ENCODE measurements around the gene CRIP1. TPM values are rescaled to one million over a fixed set of nuclear protein-coding genes. Genes with fewer than 3 reads are reported as not detected.

CRIP1 gene
- total and polyA plus RNA-seq, 2 experiments from 2014 or later = 1.8 to 14.7 TPM

- no peaks in the 10 kb centered on the region for H3K9me2 ChIP-seq (replicated peaks; ENCODE audit: insufficient read depth)
- WGBS (ENCODE audit: low lambda C conversion rate, missing lambda C conversion rate) = 87% methylated on average over 19 of the region's 19 CpGs
- DNase-seq (ENCODE audit: low spot score) = no peak
- H3K27ac ChIP-seq = no peak overlapping the region
- H3K4me3 ChIP-seq = no peak overlapping the region
- no peaks in the 10 kb centered on the region for H4K20me1 ChIP-seq (ENCODE audit: insufficient read depth, poor library complexity, severe bottlenecking)
- H3K36me3 ChIP-seq (replicated peaks; ENCODE audit: insufficient read depth, low read depth) = no peaks in the 10 kb centered on the region
- H3K9me3 ChIP-seq (ENCODE audit: low read depth) = no peaks in the 10 kb centered on the region
- H3K27me3 ChIP-seq = no peaks in the 10 kb centered on the region
- TF ChIP-seq EZH2 (IDR thresholded peaks at IDR 0.05; ENCODE audit: borderline replicate concordance) = no peak
- no peak for TF ChIP-seq EZH2phosphoT487 (IDR thresholded peaks at IDR 0.05; ENCODE audit: low read depth, severe bottlenecking, unreplicated experiment)
- no peak for TF ChIP-seq CTCF (IDR thresholded peaks at IDR 0.05; ENCODE audit: poor library complexity)
- H3K4me1 ChIP-seq (ENCODE audit: insufficient read depth) = no peaks in the 10 kb centered on the region
- no peak overlapping the region for H3K4me2 ChIP-seq
- no peak overlapping the region for H2AFZ ChIP-seq
- H3K79me2 ChIP-seq = no peaks in the 10 kb centered on the region
These were observed 45.4 kb downstream of the CRIP1 start for GRCh38 chr14:105531894-105532623.

DNA sequence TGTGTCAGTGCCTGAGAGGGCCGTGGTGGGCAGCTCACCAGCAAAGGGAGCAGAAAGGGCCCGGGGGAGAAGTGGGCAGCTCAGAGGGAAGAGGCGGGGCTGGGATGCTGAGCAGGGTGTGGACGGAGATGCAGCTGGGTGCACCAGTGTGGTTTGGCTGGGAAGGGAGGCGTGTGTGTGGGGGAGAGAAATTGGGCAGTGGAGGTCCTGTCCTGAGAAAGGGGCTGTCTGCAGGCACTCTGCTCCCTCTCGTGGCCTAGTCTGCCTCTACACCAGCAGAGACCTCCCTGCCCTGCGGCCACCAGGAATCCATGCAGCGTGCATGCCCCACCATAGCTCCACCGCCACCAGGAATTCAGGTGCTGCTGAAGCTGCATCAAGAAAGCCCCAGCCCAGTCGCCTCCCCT lies 46.1 kb downstream of the CRIP1 start:
- Histone ChIP-seq H3K9me2 (replicated peaks; ENCODE audit: insufficient read depth) (no peaks in the 10 kb centered on the region), H3K4me2 (no peak overlapping the region), H3K27me3 (no peaks in the 10 kb centered on the region), H2AFZ (no peak overlapping the region), H3K9me3 (ENCODE audit: low read depth) (no peaks in the 10 kb centered on the region), H3K4me1 (ENCODE audit: insufficient read depth) (no peaks in the 10 kb centered on the region), H3K27ac (no peak overlapping the region), H4K20me1 (ENCODE audit: insufficient read depth, poor library complexity, severe bottlenecking) (no peaks in the 10 kb centered on the region), H3K4me3 (no peak overlapping the region), H3K79me2 (no peaks in the 10 kb centered on the region), H3K36me3 (replicated peaks; ENCODE audit: insufficient read depth, low read depth) (no peaks in the 10 kb centered on the region)
- no peak for TF ChIP-seq EZH2phosphoT487 (IDR thresholded peaks at IDR 0.05; ENCODE audit: low read depth, severe bottlenecking, unreplicated experiment)
- TF ChIP-seq CTCF (IDR thresholded peaks at IDR 0.05; ENCODE audit: poor library complexity) = no peak
- no peak for TF ChIP-seq EZH2 (IDR thresholded peaks at IDR 0.05; ENCODE audit: borderline replicate concordance)
- DNase-seq (ENCODE audit: low spot score) = peak; percentile 4
- WGBS (ENCODE audit: low lambda C conversion rate, missing lambda C conversion rate) = 80% methylated on average over 9 of the region's 10 CpGs

GRCh38 chr14:105533391-105533790 lies 46.7 kb downstream of the CRIP1 start:
- Histone ChIP-seq H3K4me3 (no peak overlapping the region), H3K4me2 (no peak overlapping the region), H3K27me3 (no peaks in the 10 kb centered on the region), H3K79me2 (no peaks in the 10 kb centered on the region), H4K20me1 (ENCODE audit: insufficient read depth, poor library complexity, severe bottlenecking) (no peaks in the 10 kb centered on the region), H3K4me1 (ENCODE audit: insufficient read depth) (no peaks in the 10 kb centered on the region), H3K9me3 (ENCODE audit: low read depth) (no peaks in the 10 kb centered on the region), H3K27ac (no peak overlapping the region), H3K9me2 (replicated peaks; ENCODE audit: insufficient read depth) (no peaks in the 10 kb centered on the region), H3K36me3 (replicated peaks; ENCODE audit: insufficient read depth, low read depth) (no peaks in the 10 kb centered on the region), H2AFZ (no peak overlapping the region)
- TF ChIP-seq EZH2 (IDR thresholded peaks at IDR 0.05; ENCODE audit: borderline replicate concordance) (no peak), CTCF (IDR thresholded peaks at IDR 0.05; ENCODE audit: poor library complexity) (no peak), EZH2phosphoT487 (IDR thresholded peaks at IDR 0.05; ENCODE audit: low read depth, severe bottlenecking, unreplicated experiment) (no peak)
- no peak for DNase-seq (ENCODE audit: low spot score)
- 72% methylated on average over 9 of the region's 9 CpGs for WGBS (ENCODE audit: low lambda C conversion rate, missing lambda C conversion rate)
